Measurements from ENCODE around the gene LRRC14B.

DNA sequence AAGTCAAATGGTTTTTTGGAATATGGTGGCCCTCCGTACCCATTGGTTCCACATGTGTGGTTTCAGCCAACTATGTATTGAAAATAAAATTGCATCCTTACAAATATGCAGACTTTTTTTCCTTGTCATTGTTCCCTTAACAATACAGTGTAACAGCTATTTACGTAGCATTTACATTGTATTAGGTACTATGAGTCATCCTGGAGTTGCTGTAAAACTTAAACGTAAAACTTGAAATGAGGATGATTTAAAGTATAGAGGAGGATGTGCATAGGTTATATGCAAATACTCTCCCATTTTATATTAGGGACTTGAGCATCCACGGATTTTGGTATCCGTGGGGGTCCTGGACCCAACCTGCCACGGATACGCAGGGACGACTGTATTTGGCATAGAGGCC is 43.2 kb downstream of the LRRC14B start:
- no peak for TF ChIP-seq EZH2phosphoT487 (IDR thresholded peaks at IDR 0.05; ENCODE audit: borderline replicate concordance, low read length)
- TF ChIP-seq, protein P1, sequence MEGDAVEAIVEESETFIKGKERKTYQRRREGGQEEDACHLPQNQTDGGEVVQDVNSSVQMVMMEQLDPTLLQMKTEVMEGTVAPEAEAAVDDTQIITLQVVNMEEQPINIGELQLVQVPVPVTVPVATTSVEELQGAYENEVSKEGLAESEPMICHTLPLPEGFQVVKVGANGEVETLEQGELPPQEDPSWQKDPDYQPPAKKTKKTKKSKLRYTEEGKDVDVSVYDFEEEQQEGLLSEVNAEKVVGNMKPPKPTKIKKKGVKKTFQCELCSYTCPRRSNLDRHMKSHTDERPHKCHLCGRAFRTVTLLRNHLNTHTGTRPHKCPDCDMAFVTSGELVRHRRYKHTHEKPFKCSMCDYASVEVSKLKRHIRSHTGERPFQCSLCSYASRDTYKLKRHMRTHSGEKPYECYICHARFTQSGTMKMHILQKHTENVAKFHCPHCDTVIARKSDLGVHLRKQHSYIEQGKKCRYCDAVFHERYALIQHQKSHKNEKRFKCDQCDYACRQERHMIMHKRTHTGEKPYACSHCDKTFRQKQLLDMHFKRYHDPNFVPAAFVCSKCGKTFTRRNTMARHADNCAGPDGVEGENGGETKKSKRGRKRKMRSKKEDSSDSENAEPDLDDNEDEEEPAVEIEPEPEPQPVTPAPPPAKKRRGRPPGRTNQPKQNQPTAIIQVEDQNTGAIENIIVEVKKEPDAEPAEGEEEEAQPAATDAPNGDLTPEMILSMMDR (conservative IDR thresholded peaks at IDR 0.05; ENCODE audit: low read depth, low read length) = no peak

All from PC-3 (cell line).